Measurements from ENCODE around the gene THADA.

- TF ChIP-seq CTCF (conservative IDR thresholded peaks at IDR 0.05; ENCODE audit: low read length): no peak
- TF ChIP-seq EZH2phosphoT487 (IDR thresholded peaks at IDR 0.05; ENCODE audit: borderline replicate concordance, low read depth, low read length): no peak
Observed at GRCh38 chr2:43559391-43560230, 36.2 kb downstream of the THADA start.

Measured in OCI-LY7 (cell line).